ENCODE results near the gene PRIMA1.

PRIMA1 gene

DNA sequence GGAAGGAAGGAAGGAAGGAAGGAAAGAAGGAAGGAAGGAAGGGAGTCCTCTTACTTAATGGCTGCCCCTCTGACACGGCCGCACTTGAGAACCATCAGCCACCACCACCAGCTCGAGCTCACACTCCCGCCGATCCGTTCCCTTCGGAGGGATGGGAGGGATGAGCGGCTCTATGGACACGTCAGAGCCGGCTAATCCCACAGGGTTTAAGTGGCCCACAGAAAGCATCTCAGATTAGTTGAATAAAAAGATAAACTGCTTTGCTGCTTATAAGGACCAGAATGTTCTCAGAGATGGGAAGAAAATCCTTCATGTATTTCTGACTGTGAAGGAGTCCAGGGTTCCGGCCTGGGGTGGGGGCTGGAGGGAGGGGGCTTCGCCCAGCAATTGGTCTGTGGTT, 31.1 kb downstream of the PRIMA1 start:
- FAIRE-seq = no peak
- DNase-seq (ENCODE audit: low spot score) = no peak

DNA sequence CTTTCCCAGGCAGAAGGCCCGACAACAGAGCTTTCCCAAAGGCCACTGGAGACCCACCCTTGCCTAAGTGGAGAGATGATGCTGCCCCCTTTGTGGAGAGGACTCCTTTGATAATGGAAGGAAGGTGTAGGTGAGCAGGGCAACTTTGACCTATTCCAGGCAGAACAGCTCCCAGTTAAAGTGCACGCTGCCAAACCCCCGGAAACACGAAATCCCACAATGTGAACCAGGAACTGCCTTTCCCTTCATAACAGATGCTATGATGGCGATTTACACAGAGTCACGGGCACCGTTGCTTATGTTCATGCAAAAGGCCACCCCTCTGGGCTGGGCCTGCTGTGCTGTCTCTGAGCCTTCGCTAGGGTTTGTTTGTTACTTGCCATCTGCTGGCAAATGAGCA, 34.6 kb downstream of the PRIMA1 start:
- no peak for DNase-seq (ENCODE audit: low spot score)

DNA sequence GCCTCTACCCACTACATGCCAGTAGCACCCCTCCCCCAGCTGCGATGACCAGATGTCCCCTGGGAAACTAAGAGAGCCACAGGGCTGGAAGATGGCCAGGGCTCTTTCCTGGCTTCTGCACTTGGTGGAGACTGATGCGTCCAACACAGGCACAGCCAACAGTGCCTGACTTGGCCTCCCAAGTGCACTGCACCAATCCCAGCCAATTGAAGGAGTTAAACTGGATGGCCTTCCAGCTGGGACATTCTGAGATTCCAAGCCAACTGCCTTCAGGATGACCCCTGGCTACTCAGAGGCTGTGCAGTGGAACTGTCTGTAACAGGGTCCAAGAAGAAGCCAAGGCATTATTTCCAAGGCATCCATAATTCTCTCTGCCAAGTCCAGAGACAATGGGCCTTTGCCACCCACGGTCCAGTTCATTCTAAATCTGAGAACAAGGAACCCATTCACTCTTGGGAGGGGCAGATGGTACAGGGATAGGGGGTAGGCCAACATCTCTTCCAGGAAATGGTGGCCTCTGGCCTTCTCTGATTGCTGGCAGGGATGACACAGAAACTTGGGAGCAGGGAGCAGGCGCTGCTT, 35.2 kb downstream of the PRIMA1 start:
- DNase-seq (ENCODE audit: low spot score) = no peak
- no peak for FAIRE-seq

More for the DNA sequence above, 34.6 kb downstream of the PRIMA1 start:
- no peak for FAIRE-seq

DNA sequence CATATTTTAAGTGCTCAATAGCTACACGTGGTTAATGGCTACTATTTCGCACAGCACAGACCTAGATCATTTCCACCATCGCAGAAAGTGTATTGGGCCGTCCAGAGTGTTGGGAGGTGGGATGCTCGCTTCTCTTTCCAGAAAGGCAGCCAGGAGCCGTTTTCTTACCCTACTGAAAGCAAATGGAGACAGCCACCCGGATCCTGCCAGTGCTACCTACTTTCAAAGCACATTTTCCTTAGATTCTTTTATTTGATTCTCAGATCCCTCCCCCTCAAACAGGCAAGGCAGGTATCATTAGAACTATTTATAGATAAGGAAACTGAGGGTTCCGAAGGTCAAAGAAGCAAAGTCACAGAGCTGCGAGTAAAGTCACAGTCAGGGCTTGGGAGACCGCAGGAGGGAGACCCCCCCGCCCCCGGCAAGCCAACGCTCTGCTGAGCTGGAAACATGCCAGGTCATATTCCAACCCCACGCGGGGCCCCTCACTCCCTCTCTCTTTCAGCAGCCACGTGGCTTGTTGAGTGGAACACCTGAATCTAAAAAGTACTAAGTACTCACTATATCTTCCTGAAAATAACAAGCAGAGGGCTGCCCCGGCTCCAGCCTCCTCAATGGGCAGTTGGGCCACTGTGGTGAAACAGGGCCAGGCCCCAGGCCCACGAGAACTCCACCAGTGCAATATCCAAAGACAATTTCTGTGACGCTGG, 36.2 kb downstream of the PRIMA1 start:
- no peak for FAIRE-seq
- no peak for DNase-seq (ENCODE audit: low spot score)

DNA sequence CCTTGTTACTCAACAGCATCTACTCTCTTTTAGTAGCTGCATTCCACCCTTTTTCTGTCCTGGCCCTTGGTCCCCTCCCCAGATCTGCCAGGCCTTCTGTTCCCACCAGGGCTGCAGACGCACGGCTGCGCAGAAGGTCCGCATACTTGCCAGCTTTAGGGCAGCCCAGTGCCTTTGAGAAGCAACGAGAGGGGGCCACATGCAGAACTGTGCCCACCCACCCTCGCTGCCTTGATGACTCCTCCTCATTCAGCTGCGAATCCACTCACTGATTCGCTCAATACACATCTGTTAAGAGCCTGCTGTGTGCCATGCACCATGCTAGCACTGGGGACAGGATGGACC, 39.2 kb downstream of the PRIMA1 start:
- no peak for FAIRE-seq
- DNase-seq (ENCODE audit: low spot score) = no peak

DNA sequence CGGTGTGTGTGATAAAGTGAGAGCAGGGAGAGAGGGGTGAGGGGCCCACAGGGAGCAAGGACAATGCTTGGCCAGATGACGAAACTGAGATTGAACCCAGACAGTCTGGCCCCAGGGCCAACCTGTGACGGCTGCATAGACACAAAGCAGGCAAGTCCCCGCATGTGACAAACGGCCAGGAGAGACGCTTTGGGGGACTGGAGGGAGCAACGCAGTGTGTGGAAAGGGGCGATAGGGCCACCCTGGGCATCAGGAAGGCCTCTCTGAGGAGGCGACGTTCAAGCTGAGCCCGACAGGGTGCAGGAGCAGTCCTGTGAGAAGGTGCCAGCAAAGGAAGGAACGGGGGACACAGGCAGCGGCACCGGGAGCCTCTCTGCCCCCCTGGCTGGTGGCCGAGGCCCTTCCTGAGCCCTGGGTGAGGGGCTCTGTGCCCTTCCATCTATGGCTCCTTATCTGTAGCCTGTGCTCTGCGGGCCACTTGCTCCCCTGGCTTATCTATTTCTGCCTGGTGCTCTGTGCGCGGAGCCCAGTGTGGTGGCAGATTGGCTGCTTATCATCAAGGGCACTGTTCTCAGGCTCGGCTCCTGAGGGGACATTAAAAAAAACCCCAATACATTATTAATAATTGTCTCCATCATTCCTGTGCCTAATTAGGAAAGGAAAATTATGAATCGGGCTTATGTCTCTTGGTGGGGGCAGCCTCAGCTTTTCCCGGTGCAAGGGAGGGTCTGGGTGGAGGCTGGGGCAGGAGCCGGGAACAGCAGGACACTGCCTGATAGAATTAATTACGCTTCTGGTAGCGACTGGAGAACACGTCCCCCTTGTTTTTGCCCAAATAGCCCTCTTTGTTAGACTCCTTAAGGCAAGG, 39.8 kb downstream of the PRIMA1 start:
- no peak for DNase-seq (ENCODE audit: low spot score)
- FAIRE-seq = no peak

DNA sequence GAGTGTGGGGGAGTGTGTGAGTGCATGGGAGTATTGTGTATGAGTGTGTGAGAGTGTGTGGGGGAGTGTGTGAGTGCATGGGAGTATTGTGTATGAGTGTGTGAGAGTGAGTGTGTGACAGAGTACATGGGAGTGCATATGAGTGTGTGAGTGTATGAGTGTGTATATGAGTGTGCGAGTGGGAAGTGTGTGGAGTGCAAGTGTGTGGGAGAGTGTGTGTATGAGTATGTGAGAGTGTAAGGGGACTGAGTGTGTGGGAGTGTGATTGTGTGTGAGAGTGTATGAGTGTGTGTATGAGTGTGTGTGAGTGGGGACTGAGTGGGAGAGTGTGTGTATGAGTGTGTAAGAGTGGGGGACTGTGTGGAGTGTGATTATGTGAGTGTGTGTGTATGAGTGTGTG, 40.7 kb downstream of the PRIMA1 start:
- DNase-seq (ENCODE audit: low spot score) = no peak
- no peak for FAIRE-seq

DNA sequence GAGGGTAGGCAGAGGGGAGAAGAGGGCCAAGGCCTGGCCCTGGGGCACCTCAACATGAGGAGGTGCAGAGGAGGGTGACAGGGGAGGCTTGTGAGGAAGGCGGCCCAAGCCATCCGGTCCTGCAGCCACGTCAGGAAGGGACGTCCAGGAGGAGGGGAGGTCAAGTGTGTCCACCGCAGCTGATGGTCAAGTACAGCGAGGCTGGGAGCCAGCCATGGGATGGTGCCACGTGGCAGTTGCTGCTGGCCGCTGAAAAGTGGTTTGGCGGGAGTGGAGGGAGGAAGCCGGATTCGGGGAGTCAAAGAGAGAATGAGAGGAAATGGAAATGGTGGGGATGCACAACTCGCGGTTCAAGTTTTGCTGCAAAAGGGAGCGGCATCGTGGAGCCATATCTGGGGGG, 41.2 kb downstream of the PRIMA1 start:
- FAIRE-seq = no peak
- DNase-seq (ENCODE audit: low spot score) = no peak

DNA sequence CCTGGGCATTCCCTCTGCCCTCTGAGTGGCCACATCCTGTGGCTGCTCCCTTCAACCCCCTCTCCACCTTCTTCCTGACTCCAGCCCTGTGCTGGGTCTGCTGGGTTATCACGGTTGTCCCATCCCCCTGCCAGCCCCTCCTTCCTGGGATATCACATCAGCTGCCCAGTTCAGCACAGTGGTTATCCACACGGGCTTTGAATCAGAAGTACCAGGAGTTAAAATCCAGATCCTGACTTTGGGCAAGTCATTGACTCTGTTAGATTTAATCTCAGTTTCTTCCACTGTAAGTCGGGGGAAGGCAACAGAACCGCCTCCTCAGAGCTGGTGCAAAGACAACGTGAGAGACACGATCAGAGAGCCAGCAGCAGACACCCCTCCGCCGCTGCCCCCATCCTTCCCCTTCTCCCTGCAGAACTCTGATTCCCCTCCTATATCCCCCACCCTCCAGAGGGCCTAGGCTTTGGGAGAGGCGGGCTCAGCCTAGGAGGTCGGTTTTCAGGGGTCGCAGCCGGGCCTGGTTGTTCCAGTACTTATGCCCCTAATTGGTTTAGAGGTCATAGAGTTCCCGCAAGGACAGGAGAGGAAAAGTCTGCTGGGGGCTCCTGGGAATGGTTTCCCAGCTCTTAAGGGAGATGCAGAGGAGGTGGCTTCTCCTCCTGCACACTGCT, 42.5 kb downstream of the PRIMA1 start:
- DNase-seq (ENCODE audit: low spot score) = no peak
- FAIRE-seq = no peak

DNA sequence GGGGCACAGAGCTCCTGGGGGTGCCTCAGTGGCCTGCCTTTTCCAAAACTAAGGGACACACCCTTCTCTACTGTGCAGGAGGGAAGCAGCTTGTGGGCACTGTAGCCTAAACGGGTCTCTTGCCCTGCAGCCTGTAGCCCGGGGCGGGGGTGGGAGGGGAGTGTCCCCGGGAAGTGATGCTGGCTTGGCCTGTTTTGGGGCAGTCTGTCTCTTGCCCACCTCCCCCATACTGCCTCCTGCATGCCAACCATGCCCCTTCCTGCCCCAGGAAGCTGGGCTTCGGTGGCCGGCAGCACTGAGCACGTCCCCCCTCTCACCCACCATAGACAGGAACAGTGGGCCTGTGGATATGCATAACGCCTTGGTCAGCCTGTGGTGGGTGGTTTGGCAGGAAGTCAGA, 43.4 kb downstream of the PRIMA1 start:
- DNase-seq (ENCODE audit: low spot score) (no peak), FAIRE-seq (no peak)

DNA sequence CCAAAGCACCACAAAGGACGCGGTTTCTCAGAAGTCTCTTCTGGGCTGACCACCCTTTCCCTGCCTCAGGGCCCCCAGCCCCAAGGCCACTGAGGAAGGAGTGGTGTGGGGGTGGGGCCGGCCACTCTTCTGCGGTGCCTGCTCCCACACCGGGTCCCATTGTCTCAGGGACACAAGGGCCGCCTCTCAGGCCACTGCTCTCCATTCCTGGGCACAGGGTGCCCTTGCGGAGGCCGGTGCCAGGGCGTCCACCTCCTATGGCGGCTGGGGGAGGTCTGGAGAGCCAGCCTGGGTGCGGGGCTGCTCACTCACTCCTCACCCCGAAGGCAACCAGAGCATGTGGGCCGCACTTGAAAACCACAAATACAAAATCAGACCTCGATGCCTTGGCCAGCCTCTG, 44.1 kb downstream of the PRIMA1 start:
- FAIRE-seq (no peak), DNase-seq (ENCODE audit: low spot score) (no peak)

DNA sequence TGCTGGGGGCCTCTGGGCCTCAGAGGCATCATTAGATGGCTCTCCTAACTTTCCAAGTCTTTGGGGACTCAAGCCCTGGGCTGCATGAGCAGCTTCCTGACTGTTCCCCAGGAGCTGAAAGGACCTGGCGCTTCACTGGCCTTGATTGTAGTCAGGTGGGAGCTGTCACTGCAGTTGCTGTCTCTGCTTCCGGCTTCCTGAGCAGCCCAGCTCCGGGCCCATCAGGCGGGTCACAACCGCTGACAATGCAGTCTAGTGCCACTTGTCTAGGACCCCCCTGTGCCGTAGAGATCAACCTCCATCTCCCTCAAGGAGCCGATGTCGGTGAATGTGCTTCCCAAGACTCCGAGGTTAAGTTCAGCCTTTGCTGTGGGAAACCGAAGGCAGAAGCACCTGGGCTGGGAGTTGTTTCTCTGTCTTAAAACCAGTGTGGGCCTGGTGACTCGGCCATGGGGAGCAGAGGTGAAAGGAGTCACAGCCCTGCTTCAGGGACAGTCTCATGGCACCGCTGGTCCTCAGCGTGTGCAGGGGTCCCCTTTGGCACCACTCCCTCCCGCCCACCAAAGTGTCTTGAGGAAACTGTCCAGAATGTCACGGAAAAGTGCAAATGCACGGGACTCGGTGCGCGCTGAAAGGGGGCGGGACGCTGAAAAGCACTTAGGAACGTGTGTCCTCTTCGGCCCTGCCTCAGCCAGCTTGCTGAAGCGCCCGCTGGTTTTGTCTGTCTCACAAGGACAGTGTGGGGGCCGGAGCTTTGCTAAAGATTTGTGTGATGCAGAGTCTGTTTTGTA, 44.8 kb downstream of the PRIMA1 start:
- FAIRE-seq (no peak), DNase-seq (ENCODE audit: low spot score) (no peak)

DNA sequence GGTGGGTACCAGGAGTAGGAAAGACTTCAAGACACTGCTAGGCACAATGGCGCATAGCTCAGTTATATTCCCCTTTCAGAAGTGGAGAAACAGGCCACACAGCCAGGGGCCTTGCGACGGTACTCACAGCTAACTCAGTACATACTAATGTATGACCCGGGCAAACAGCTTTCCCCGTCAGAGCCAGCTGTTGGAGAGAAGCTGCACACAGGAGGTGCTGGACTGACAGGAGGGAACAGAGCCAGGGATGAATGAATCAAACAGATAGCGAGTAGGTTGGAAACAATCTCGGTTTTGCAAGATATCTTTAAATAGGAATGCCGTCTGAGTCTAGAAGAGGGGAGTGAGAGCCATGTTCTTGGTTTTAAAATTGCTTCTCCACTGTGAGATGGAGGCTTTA, 45.5 kb downstream of the PRIMA1 start:
- no peak for FAIRE-seq
- no peak for DNase-seq (ENCODE audit: low spot score)

DNA sequence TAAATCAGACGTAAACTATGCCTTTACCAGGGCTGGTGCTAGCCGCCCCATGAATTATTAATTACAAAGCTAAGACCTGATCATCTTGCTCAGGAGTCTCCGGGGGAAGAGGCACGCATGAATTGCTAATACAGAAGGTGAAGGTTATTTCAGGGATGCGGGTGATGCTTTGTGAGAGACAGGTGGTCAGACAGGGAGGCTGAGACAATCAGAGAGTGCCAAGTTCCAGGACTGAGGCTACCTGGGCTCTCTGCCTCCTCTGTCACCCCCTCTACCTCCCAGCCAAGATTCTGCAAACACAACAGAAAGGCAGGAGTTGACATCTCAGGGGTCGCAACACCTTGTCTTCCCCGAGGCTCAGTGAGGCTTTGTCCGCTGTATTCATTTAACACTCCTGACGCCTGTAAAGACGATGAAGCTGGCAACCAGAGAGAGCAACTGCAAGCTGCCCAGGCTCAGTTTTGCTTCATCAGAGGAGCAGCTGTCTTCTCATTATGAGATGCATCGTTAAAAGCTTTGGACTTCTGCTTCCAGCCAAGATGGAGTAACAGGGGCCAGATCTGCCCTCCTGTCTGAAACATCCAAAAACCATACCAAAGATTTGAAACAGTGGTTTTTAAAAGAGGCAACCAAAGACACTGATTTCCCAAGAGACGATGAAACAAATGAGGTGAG, 46.6 kb downstream of the PRIMA1 start:
- FAIRE-seq (no peak), DNase-seq (ENCODE audit: low spot score) (no peak)

DNA sequence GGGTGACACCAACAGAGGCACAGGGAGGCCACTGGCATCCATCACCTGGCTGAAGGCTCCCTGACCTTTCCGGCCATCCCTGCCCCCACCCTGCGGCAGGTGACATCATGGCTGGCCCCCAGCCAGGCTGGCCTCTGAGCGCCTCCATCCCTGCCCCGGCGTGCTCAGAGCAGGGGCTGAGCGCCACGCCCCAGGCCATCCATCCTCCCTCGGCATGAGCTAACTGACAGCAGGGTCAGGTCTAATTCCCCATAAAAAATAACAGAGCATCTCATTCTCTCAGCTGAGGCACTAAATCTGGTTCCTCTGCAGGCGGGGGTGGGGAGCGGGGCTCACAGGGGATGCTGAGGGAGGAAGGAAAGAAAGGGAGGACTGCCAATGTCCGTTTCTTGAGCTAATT, 50.7 kb downstream of the PRIMA1 start:
- no peak for DNase-seq (ENCODE audit: low spot score)
- no peak for FAIRE-seq

DNA sequence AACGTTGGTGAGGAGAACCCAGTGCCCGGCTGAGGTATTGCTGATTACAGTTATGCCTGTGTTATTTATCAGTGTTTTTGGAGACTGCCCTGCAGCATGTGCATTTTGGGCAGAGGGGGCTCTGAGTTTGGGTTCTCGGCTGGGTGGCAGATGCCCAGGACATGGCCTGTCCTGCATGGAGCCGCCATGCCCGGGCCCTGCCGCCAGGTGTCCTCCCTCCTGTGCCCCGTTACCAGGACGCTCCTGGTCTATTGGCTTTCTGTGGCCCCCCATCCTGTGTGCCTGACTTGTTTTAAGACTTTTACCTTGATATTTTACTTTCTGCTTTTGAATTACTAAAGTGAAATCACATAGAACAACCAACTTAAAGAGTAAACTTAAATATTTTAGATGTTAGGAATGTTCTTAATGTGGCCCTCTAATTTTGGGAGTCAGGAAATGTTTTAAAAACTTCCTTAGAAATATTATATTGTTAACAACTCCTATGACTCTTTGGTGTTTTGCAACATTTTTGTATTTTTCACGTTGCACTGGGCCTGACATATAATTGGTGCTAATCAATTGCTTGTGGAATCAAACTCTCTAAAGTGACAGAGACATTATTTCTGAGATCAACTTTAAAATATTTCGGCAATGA, 51.8 kb downstream of the PRIMA1 start:
- DNase-seq (ENCODE audit: low spot score) = peak; percentile 11

DNA sequence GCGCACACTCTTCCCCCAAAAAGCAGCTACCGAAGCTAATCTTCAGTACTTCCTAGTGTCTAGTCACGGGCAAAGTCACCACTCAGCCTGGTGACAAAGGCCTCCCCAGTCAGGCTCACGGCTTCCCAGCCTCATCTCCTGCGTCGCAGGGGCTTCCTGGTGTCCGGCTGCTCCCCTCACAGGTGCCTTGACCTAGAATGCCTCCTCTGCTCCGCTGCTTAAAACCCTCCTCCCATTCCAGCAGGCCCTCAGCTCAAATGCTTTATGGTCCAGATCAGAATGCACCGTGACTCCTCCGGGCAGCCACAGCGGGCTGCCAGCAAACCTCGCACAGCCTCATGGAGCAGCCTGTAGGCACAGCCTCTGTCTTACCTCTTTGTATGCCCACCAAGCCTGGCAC, 53.1 kb downstream of the PRIMA1 start:
- no peak for FAIRE-seq

More for the DNA sequence above, 51.8 kb downstream of the PRIMA1 start:
- FAIRE-seq = no peak

DNA sequence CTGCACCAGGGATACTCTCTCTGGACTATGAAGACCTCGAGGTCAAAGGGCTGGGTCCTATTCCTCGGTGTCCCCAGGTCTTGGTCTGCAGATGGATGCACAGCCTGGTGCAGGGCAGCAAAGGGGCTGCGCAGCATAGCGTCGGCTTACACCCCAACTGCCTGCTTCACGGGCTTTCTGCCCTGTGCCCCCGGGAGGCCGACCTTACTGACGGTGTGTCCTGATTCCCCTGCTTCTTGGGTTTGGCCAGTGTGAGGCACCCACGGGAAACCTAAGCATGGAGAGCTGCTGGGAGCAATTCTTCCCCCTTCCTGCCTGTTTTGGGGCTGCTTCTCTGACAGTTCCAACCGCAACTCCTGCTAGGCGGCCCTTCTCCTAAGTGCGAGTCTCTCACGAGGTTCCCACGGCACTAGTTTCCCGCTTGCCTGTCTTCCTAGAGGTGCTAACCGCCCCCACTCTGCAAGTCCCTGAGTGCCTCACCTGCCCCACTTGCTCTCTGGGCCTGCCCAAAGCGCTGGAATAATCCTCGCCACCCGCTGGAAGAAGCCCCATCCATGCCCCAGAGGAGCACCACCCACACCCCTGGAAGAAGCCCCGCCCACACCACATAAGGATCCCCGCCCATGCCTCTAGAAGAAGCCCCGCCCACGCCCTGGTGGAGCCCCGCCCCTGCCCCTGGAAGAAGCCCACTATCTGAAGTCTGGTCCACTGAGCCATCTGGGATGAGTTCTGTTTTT, 54.0 kb downstream of the PRIMA1 start:
- DNase-seq (ENCODE audit: low spot score) (no peak), FAIRE-seq (no peak)

More for the DNA sequence above, 53.1 kb downstream of the PRIMA1 start:
- DNase-seq (ENCODE audit: low spot score) = no peak

DNA sequence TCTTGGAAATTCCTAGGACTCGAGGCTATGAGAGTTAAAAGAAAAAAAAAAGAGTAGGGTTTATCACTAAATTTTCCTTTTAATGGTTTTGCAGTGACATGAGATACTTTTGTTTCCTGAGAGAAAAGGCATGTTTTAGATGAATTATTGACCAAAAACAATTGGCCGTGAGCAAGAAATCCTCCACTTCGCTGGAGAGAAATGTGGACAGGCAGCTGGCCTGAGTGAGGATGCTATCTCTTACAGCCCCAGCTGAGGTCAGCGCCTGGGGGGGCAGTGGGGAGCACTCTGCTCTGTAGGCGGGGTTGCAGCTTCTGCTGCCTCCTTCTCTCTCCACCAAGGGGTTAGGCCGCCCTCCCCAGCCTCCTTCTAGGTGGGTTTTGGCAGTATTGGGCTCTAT, 54.7 kb downstream of the PRIMA1 start:
- no peak for FAIRE-seq
- no peak for DNase-seq (ENCODE audit: low spot score)
